H9 (cell line): ENCODE data around the gene KLK2. TPM values are rescaled to one million over a fixed set of nuclear protein-coding genes. Genes with fewer than 3 reads are reported as not detected.

Source experiments
- DNase-seq: peaks from one replicate; pipeline ENCODE4 v3.0.0-alpha.2; 2017
- H2AFZ ChIP-seq: one replicate; pipeline ENCODE4 v1.6.1; 2013; ENCODE audit warnings: mild to moderate bottlenecking, low read length, control low read depth, moderate library complexity
- H2AK5ac ChIP-seq: 2 replicates; pipeline ENCODE4 v1.6.1; 2013; ENCODE audit warnings: low read length, control low read depth, mixed read lengths; ENCODE audit not compliant: insufficient read length
- H2BK120ac ChIP-seq: one replicate; pipeline ENCODE4 v1.6.1; 2013; ENCODE audit warnings: low read depth, mild to moderate bottlenecking, low read length, control low read depth, inconsistent platforms; ENCODE audit not compliant: poor library complexity, severe bottlenecking
- H2BK12ac ChIP-seq: 2 replicates; pipeline ENCODE4 v1.6.1; 2013; ENCODE audit warnings: low read length, control low read depth, mixed read lengths, low read depth; ENCODE audit not compliant: insufficient read length
- H2BK15ac ChIP-seq: 2 replicates; pipeline ENCODE4 v1.6.1; 2013; ENCODE audit warnings: low read depth, low read length, control low read depth
- H2BK20ac ChIP-seq: one replicate; pipeline ENCODE4 v1.6.1; 2013; ENCODE audit warnings: low read depth, mild to moderate bottlenecking, low read length, control low read depth, inconsistent platforms; ENCODE audit not compliant: poor library complexity, severe bottlenecking
- H2BK5ac ChIP-seq: 2 replicates; pipeline ENCODE4 v1.6.1; 2013; ENCODE audit warnings: low read length, control low read depth, mixed read lengths; ENCODE audit not compliant: insufficient read length
- H3K14ac ChIP-seq: 2 replicates; pipeline ENCODE4 v1.6.1; 2013; ENCODE audit warnings: low read length, control low read depth; ENCODE audit not compliant: insufficient read depth
- H3K18ac ChIP-seq: 2 replicates; pipeline ENCODE4 v1.6.1; 2013; ENCODE audit warnings: low read depth, mild to moderate bottlenecking, mixed read lengths, low read length, control low read depth; ENCODE audit not compliant: insufficient read length
- H3K23ac ChIP-seq: 2 replicates; pipeline ENCODE4 v1.6.1; 2013; ENCODE audit warnings: low read length, control low read depth, mixed read lengths, low read depth; ENCODE audit not compliant: insufficient read length
- H3K23me2 ChIP-seq: 2 replicates; pipeline ENCODE4 v1.6.1; 2013; ENCODE audit warnings: low read depth, mild to moderate bottlenecking, mixed read lengths, low read length, control low read depth; ENCODE audit not compliant: insufficient read length, poor library complexity, severe bottlenecking
- H3K27ac ChIP-seq: 2 replicates; pipeline ENCODE4 v1.5.1; 2013; ENCODE audit warnings: low read length, control low read depth, mixed read lengths, low read depth; ENCODE audit not compliant: insufficient read length
- H3K27me3 ChIP-seq: 2 replicates; pipeline ENCODE4 v1.6.1; 2013; ENCODE audit warnings: low read length, control low read depth, inconsistent platforms; ENCODE audit not compliant: insufficient read depth
- H3K4ac ChIP-seq: 2 replicates; pipeline ENCODE4 v1.6.1; 2013; ENCODE audit warnings: low read depth, mild to moderate bottlenecking, control low read depth, inconsistent platforms, low read length, moderate library complexity
- H3K4me1 ChIP-seq: 2 replicates; pipeline ENCODE4 v1.6.1; 2013; ENCODE audit warnings: low read length, control low read depth, inconsistent platforms; ENCODE audit not compliant: insufficient read depth
- H3K4me2 ChIP-seq: 2 replicates; pipeline ENCODE4 v1.6.1; 2013; ENCODE audit warnings: low read length, control low read depth, mixed read lengths; ENCODE audit not compliant: insufficient read length, insufficient read depth
- H3K56ac ChIP-seq: 2 replicates; pipeline ENCODE4 v1.6.1; 2013; ENCODE audit warnings: low read depth, mild to moderate bottlenecking, mixed read lengths, low read length, control low read depth; ENCODE audit not compliant: insufficient read length
- H3K79me1 ChIP-seq: 2 replicates; pipeline ENCODE4 v1.6.1; 2013; ENCODE audit warnings: low read depth, mild to moderate bottlenecking, moderate library complexity, low read length, control low read depth, inconsistent platforms; ENCODE audit not compliant: insufficient read depth, poor library complexity, severe bottlenecking
- H3K79me2 ChIP-seq: 2 replicates; pipeline ENCODE4 v1.6.1; 2013; ENCODE audit warnings: low read length, control low read depth, inconsistent platforms; ENCODE audit not compliant: insufficient read depth
- H3K9ac ChIP-seq: 2 replicates; pipeline ENCODE4 v1.6.1; 2013; ENCODE audit warnings: low read length, control low read depth, mixed read lengths; ENCODE audit not compliant: insufficient read length; ENCODE audit errors: extremely low read depth
- H3K9me3 ChIP-seq: one replicate; pipeline ENCODE4 v1.6.1; 2013; ENCODE audit warnings: low read depth, low read length, inconsistent platforms; ENCODE audit not compliant: control insufficient read depth
- H3T11ph ChIP-seq: one replicate; pipeline ENCODE4 v1.6.1; 2013; ENCODE audit warnings: mild to moderate bottlenecking, low read length, control low read depth, inconsistent platforms
- H4K20me1 ChIP-seq: one replicate; pipeline ENCODE4 v1.6.1; 2013; ENCODE audit not compliant: control insufficient read depth, insufficient read length, insufficient read depth
- H4K5ac ChIP-seq: 2 replicates; pipeline ENCODE4 v1.6.1; 2013; ENCODE audit warnings: low read depth, mild to moderate bottlenecking, mixed read lengths, low read length, control low read depth; ENCODE audit not compliant: insufficient read length
- H4K8ac ChIP-seq: replicated peaks from 2 replicates; pipeline ENCODE4 v1.6.1; 2013; ENCODE audit warnings: low read length, control low read depth, mixed read lengths, low read depth; ENCODE audit not compliant: insufficient read length
- H4K91ac ChIP-seq: 2 replicates; pipeline ENCODE4 v1.6.1; 2013; ENCODE audit warnings: low read depth, mild to moderate bottlenecking, moderate library complexity, mixed read lengths, low read length, control low read depth; ENCODE audit not compliant: insufficient read length
- H3K27ac Mint-ChIP-seq, 3 experiments: 2 replicates in 2 of 3; 3 replicates in 1 of 3; pipeline ENCODE4 v1.8.0; 2020 to 2021; ENCODE audit warnings: mixed read lengths in 3 of 3, mild to moderate bottlenecking in 1 of 3, moderate library complexity in 1 of 3
- H3K27me3 Mint-ChIP-seq: 2 replicates; pipeline ENCODE4 v1.8.0; 2021; ENCODE audit warnings: low read depth, mild to moderate bottlenecking, moderate library complexity, mixed read lengths
- H3K36me3 Mint-ChIP-seq, 3 experiments: 2 replicates in 2 of 3; 3 replicates in 1 of 3; pipeline ENCODE4 v1.8.0; 2020 to 2021; ENCODE audit warnings: low read depth in 3 of 3, mixed read lengths in 3 of 3; ENCODE audit not compliant: insufficient read depth in 1 of 3
- H3K4me1 Mint-ChIP-seq, 2 experiments: 2 replicates each; pipeline ENCODE4 v1.8.0; 2020; ENCODE audit warnings: mixed read lengths in 2 of 2
- H3K4me3 Mint-ChIP-seq, 2 experiments: 2 replicates in 1 of 2; 3 replicates in 1 of 2; pipeline ENCODE4 v1.8.0; 2020 to 2021; ENCODE audit warnings: mild to moderate bottlenecking in 2 of 2, mixed read lengths in 2 of 2, moderate library complexity in 1 of 2
- H3K9me3 Mint-ChIP-seq, 2 experiments: 2 replicates in 1 of 2; 3 replicates in 1 of 2; pipeline ENCODE4 v1.8.0; 2020; ENCODE audit warnings: mild to moderate bottlenecking in 2 of 2, mixed read lengths in 2 of 2, moderate library complexity in 1 of 2
- WGBS: extraction: QIAGEN DNeasy Blood & Tissue Kit; methylation state at CpG from one replicate; pipeline ENCODE4 v1.1.7; 2013; ENCODE audit warnings: missing lambda C conversion rate, low lambda C conversion rate, mixed read lengths; ENCODE audit not compliant: insufficient read length; ENCODE audit errors: extremely low coverage; 5-methylcytosine and 5-hydroxymethylcytosine counted together
- total RNA-seq: library from RNA; stranded (reverse); gene quantifications from 2 replicates; pipeline ENCODE4 v1.2.1, GENCODE V29; 2021
- TF ChIP-seq, protein P1 (sequence below): fragments of 200-600 bp; sonication (generic); conservative IDR thresholded peaks from 3 replicates; pipeline ENCODE4 v1.8.0; 2021; ENCODE audit warnings: antibody characterized with exemption, mild to moderate bottlenecking

Gene KLK2
- total RNA-seq, 1 experiment from 2014 or later: not detected

DNA sequence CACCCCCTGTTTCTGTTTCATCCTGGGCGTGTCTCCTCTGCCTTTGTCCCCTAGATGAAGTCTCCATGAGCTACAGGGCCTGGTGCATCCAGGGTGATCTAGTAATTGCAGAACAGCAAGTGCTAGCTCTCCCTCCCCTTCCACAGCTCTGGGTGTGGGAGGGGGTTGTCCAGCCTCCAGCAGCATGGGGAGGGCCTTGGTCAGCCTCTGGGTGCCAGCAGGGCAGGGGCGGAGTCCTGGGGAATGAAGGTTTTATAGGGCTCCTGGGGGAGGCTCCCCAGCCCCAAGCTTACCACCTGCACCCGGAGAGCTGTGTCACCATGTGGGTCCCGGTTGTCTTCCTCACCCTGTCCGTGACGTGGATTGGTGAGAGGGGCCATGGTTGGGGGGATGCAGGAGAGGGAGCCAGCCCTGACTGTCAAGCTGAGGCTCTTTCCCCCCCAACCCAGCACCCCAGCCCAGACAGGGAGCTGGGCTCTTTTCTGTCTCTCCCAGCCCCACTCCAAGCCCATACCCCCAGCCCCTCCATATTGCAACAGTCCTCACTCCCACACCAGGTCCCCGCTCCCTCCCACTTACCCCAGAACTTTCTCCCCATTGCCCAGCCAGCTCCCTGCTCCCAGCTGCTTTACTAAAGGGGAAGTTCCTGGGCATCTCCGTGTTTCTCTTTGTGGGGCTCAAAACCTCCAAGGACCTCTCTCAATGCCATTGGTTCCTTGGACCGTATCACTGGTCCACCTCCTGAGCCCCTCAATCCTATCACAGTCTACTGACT is 18.4 kb upstream of the KLK2 start, which contains the start of gene KLK3:
KLK3 (plus strand) TSS at position 280 of the 775 bp plus-strand sequence; CDS start at position 321, 41 bp downstream.
- H2AK5ac ChIP-seq: no peak within 1 kb of the TSS
- no peak within 1 kb of the TSS for H3K4me3 Mint-ChIP-seq
- no peak within 1 kb of the TSS for H4K5ac ChIP-seq
- no peaks in the 10 kb centered on the region for H3K36me3 Mint-ChIP-seq
- H3K9ac ChIP-seq: no peak within 1 kb of the TSS
- no peak for DNase-seq
- H3K4ac ChIP-seq: no peak within 1 kb of the TSS
- H2AFZ ChIP-seq: no peak within 1 kb of the TSS
- H2BK15ac ChIP-seq: no peak within 1 kb of the TSS
- no peak within 1 kb of the TSS for H2BK20ac ChIP-seq
- H3K23ac ChIP-seq: no peak within 1 kb of the TSS
- H3T11ph ChIP-seq: no peak within 1 kb of the TSS
- no peaks in the 10 kb centered on the region for H3K79me1 ChIP-seq
- no peaks in the 10 kb centered on the region for H3K27me3 ChIP-seq
- no peak within 1 kb of the TSS for H4K91ac ChIP-seq
- H3K18ac ChIP-seq: no peak within 1 kb of the TSS
- no peak within 1 kb of the TSS; a peak in 1 of 7 replicates for H3K27ac Mint-ChIP-seq
- H3K14ac ChIP-seq: no peak within 1 kb of the TSS
- TF ChIP-seq, protein P1, sequence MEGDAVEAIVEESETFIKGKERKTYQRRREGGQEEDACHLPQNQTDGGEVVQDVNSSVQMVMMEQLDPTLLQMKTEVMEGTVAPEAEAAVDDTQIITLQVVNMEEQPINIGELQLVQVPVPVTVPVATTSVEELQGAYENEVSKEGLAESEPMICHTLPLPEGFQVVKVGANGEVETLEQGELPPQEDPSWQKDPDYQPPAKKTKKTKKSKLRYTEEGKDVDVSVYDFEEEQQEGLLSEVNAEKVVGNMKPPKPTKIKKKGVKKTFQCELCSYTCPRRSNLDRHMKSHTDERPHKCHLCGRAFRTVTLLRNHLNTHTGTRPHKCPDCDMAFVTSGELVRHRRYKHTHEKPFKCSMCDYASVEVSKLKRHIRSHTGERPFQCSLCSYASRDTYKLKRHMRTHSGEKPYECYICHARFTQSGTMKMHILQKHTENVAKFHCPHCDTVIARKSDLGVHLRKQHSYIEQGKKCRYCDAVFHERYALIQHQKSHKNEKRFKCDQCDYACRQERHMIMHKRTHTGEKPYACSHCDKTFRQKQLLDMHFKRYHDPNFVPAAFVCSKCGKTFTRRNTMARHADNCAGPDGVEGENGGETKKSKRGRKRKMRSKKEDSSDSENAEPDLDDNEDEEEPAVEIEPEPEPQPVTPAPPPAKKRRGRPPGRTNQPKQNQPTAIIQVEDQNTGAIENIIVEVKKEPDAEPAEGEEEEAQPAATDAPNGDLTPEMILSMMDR: no peak
- no peak within 1 kb of the TSS for H3K27ac ChIP-seq
- H3K79me2 ChIP-seq: no peaks in the 10 kb centered on the region
- H3K23me2 ChIP-seq: no peaks in the 10 kb centered on the region
- H4K20me1 ChIP-seq: no peaks in the 10 kb centered on the region
- H2BK5ac ChIP-seq: no peak within 1 kb of the TSS
- no peak within 1 kb of the TSS for H2BK12ac ChIP-seq
- H3K9me3 Mint-ChIP-seq: no peaks in the 10 kb centered on the region
- H3K4me1 Mint-ChIP-seq: peaks cover 12 to 21% of the 10 kb centered on the region in 2 experiments
- no peaks in the 10 kb centered on the region for H3K9me3 ChIP-seq
- H3K56ac ChIP-seq: no peak within 1 kb of the TSS
- WGBS: no CpG with 5 or more reads among the region's 9 CpGs
- no peak within 1 kb of the TSS for H2BK120ac ChIP-seq
- no peak within 1 kb of the TSS for H3K4me2 ChIP-seq
- peaks cover 79% of the 10 kb centered on the region for H3K27me3 Mint-ChIP-seq
- H4K8ac ChIP-seq: no peak within 1 kb of the TSS
- peaks cover 8% of the 10 kb centered on the region; the same call in 1 of the 2 replicates for H3K4me1 ChIP-seq
